Panc1 (cell line): Measurements from ENCODE around the gene SLC6A15. TPM values are rescaled to one million over a fixed set of nuclear protein-coding genes. Genes with fewer than 3 reads are reported as not detected.

Source experiments
- ATAC-seq: fragments of 200-7000 bp; cut with Tn5 transposase; 2 replicates; pipeline ENCODE4 v1.9.1; 2020; ENCODE audit warnings: mild to moderate bottlenecking, moderate library complexity
- BruUV-seq: library from RNA; stranded (reverse); fragments of 400-500 nt; replicated peaks from 2 replicates; lab custom pipeline; 2021; lab: Mats Ljungman, UMichigan
- CTCF ChIA-PET: fragments of 300-600 bp; sonication (Branson Sonifier 250); formaldehyde crosslinking; loops from one replicate; lab custom pipeline; 2022; ENCODE audit warnings: antibody characterized with exemption; lab: Charles Lee
- POLR2A ChIA-PET: fragments of 300-600 bp; sonication (Branson Sonifier 250); formaldehyde crosslinking; loops from one replicate; lab custom pipeline; 2022; ENCODE audit warnings: antibody characterized with exemption; lab: Charles Lee
- DNase-seq: peaks from one replicate; pipeline ENCODE4 v3.0.0-alpha.2; 2010; ENCODE audit warnings: low read depth, low spot score
- H3K27ac ChIP-seq: 2 replicates; pipeline ENCODE4 v1.5.1; 2011; ENCODE audit warnings: mild to moderate bottlenecking, low read length, inconsistent platforms
- H3K27me3 ChIP-seq: fragments of 200-500 bp; sonication (Bioruptor generic); 2 replicates; pipeline ENCODE4 v1.6.0; 2014; ENCODE audit warnings: low read length, inconsistent platforms; ENCODE audit not compliant: control insufficient read depth, insufficient read depth
- H3K36me3 ChIP-seq: fragments of 200-500 bp; sonication (Bioruptor generic); 2 replicates; pipeline ENCODE4 v1.5.1; 2014; ENCODE audit warnings: inconsistent platforms, mild to moderate bottlenecking, low read length, moderate library complexity; ENCODE audit not compliant: control insufficient read depth, insufficient read depth
- H3K4me1 ChIP-seq: 2 replicates; pipeline ENCODE4 v1.5.1; 2011; ENCODE audit warnings: inconsistent platforms, mild to moderate bottlenecking, low read length, moderate library complexity; ENCODE audit not compliant: control insufficient read depth, insufficient read depth
- H3K4me3 ChIP-seq, 2 experiments: 2 replicates each; pipeline ENCODE4 v1.5.1; 2011 to 2012; ENCODE audit warnings: low read depth in 2 of 2, low read length in 2 of 2, mild to moderate bottlenecking in 2 of 2, inconsistent platforms in 1 of 2, moderate library complexity in 1 of 2
- H3K9me3 ChIP-seq: fragments of 200-500 bp; sonication (Bioruptor generic); 2 replicates; pipeline ENCODE4 v1.5.1; 2014; ENCODE audit warnings: low read depth, mild to moderate bottlenecking, inconsistent platforms, low read length, moderate library complexity; ENCODE audit not compliant: control insufficient read depth, insufficient read depth
- POLR2AphosphoS5 ChIP-seq: IDR thresholded peaks from 2 replicates; pipeline ENCODE4 v1.6.1; 2012; ENCODE audit warnings: mild to moderate bottlenecking, low read depth, low read length, moderate library complexity
- SIN3A ChIP-seq: IDR thresholded peaks from 2 replicates; pipeline ENCODE4 v1.6.1; 2012; ENCODE audit warnings: low read depth, mild to moderate bottlenecking, low read length, moderate library complexity, borderline replicate concordance; ENCODE audit not compliant: insufficient read depth
- TCF7L2 ChIP-seq: IDR thresholded peaks from 2 replicates; pipeline ENCODE4 v1.6.1; 2011; ENCODE audit warnings: mild to moderate bottlenecking, low read depth, low read length, inconsistent platforms
- in situ Hi-C: cut with HindIII; loops from 2 replicates; pipeline ENCODE4 v1.10.0; 2016; ENCODE audit warnings: low sequenced_read_pairs, low pct_unique_long_range_greater_than_20kb
- intact Hi-C: fragments of 100-400 bp; cut with micrococcal nuclease; formaldehyde crosslinking; loops from one replicate; pipeline ENCODE4 v1.10.0; 2022; ENCODE audit not compliant: unreplicated experiment
- total RNA-seq: library from RNA; stranded (reverse); gene quantifications from one replicate; pipeline ENCODE4 v1.2.1, GENCODE V29; 2021; ENCODE audit not compliant: unreplicated experiment
- TF ChIP-seq, protein P1 (sequence below): fragments of 450-650 bp; IDR thresholded peaks from 2 replicates; pipeline ENCODE4 v1.5.1; 2017; ENCODE audit warnings: mild to moderate bottlenecking
- TF ChIP-seq, protein P2 (sequence below), 2 experiments: IDR thresholded peaks; 2 replicates each; pipeline ENCODE4 v1.6.1; 2011 to 2012; ENCODE audit warnings: low read depth in 2 of 2, control low read depth in 1 of 2, low read length in 1 of 2, mild to moderate bottlenecking in 1 of 2, moderate library complexity in 1 of 2; ENCODE audit not compliant: insufficient read depth in 1 of 2

The SLC6A15 gene
- total RNA-seq, 1 experiment from 2014 or later: 0.36 TPM

DNA sequence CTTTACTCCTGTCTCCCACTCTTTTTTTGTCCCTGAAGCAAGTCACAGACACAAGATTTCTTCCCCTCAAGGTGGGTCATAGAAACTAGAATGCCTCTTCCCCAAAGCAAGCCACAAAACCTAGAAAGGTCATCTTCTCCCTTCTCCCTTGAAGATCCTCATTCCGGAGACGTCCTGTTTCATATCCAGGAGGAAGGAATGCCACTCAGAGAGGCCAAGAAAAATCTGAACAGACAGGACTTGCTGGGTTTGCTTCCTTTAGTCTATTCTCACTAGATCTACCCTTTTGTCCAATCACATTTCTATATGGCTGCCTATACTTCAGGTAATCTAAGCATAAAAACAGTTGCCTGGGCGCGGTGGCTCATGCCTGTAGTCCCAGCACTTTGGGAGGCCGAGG lies 23.7 kb downstream of the SLC6A15 start:
- intact Hi-C loops (no loop called here), in situ Hi-C loops (no loop called here)
- Histone ChIP-seq H3K36me3 (no peaks in the 10 kb centered on the region; the same call in 1 of the 2 replicates), H3K9me3 (no peaks in the 10 kb centered on the region), H3K27ac (no peak overlapping the region), H3K4me3 (no peak overlapping the region), H3K4me1 (no peaks in the 10 kb centered on the region), H3K27me3 (no peaks in the 10 kb centered on the region)
- TF ChIP-seq POLR2AphosphoS5 (no peak), TCF7L2 (no peak), SIN3A (no peak)
- TF ChIP-seq, protein P1, sequence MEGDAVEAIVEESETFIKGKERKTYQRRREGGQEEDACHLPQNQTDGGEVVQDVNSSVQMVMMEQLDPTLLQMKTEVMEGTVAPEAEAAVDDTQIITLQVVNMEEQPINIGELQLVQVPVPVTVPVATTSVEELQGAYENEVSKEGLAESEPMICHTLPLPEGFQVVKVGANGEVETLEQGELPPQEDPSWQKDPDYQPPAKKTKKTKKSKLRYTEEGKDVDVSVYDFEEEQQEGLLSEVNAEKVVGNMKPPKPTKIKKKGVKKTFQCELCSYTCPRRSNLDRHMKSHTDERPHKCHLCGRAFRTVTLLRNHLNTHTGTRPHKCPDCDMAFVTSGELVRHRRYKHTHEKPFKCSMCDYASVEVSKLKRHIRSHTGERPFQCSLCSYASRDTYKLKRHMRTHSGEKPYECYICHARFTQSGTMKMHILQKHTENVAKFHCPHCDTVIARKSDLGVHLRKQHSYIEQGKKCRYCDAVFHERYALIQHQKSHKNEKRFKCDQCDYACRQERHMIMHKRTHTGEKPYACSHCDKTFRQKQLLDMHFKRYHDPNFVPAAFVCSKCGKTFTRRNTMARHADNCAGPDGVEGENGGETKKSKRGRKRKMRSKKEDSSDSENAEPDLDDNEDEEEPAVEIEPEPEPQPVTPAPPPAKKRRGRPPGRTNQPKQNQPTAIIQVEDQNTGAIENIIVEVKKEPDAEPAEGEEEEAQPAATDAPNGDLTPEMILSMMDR: no peak
- TF ChIP-seq, protein P2, sequence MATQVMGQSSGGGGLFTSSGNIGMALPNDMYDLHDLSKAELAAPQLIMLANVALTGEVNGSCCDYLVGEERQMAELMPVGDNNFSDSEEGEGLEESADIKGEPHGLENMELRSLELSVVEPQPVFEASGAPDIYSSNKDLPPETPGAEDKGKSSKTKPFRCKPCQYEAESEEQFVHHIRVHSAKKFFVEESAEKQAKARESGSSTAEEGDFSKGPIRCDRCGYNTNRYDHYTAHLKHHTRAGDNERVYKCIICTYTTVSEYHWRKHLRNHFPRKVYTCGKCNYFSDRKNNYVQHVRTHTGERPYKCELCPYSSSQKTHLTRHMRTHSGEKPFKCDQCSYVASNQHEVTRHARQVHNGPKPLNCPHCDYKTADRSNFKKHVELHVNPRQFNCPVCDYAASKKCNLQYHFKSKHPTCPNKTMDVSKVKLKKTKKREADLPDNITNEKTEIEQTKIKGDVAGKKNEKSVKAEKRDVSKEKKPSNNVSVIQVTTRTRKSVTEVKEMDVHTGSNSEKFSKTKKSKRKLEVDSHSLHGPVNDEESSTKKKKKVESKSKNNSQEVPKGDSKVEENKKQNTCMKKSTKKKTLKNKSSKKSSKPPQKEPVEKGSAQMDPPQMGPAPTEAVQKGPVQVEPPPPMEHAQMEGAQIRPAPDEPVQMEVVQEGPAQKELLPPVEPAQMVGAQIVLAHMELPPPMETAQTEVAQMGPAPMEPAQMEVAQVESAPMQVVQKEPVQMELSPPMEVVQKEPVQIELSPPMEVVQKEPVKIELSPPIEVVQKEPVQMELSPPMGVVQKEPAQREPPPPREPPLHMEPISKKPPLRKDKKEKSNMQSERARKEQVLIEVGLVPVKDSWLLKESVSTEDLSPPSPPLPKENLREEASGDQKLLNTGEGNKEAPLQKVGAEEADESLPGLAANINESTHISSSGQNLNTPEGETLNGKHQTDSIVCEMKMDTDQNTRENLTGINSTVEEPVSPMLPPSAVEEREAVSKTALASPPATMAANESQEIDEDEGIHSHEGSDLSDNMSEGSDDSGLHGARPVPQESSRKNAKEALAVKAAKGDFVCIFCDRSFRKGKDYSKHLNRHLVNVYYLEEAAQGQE (IDR thresholded peaks at IDR 0.05; ENCODE audit: insufficient read depth in 1 of 2, low read depth in 2 of 2, low read length in 1 of 2): no peak
- no TSS peak for BruUV-seq
- ChIA-PET CTCF (no interaction called here), POLR2A (no interaction called here)
- ATAC-seq (no peak), DNase-seq (no peak)

DNA sequence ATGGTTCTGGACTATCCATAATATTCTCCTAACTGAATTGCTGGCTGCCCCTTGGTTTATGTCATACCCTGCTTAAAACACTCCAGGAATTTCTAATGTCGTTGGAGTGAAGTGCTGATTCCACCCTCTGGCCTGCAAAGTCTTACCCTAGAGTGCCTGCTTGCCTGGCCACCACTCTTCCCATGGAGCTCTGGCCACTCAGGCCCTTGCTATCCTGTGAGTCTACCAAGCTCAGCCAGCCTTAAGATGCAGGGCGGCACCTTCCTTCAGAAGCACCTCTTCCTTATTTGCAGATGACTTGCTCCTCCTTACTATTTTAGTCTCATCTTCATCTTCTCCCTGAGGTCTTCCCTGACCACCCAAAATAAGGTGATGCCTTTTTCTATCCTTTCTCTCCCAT lies 35.3 kb downstream of the SLC6A15 start:
- no TSS peak for BruUV-seq
- CTCF ChIA-PET: no interaction called here
- H3K4me3 ChIP-seq: no peak overlapping the region
- POLR2A ChIA-PET: no interaction called here
- in situ Hi-C loops: no loop called here
- intact Hi-C loops: loop anchor here (1.0 kb wide), 1 partner anchor 180 kb away; no protein-coding TSS in a partner anchor
- H3K27ac ChIP-seq: no peak overlapping the region
- DNase-seq (no peak), ATAC-seq (no peak)
- H3K4me1 ChIP-seq: no peaks in the 10 kb centered on the region
- TF ChIP-seq POLR2AphosphoS5 (no peak), SIN3A (no peak), TCF7L2 (no peak)
- TF ChIP-seq, protein P2 (IDR thresholded peaks at IDR 0.05; ENCODE audit: insufficient read depth in 1 of 2, low read depth in 2 of 2, low read length in 1 of 2): no peak
- TF ChIP-seq, protein P1: no peak
- no peaks in the 10 kb centered on the region for H3K36me3 ChIP-seq
- H3K27me3 ChIP-seq: no peaks in the 10 kb centered on the region
- H3K9me3 ChIP-seq: no peaks in the 10 kb centered on the region
